Activated naive CD4-positive, alpha-beta T cell treated with anti-CD3 and anti-CD28 coated beads, Interleukin-2, amount 50 U/mL, for 16 hours (primary cell): ENCODE data around the gene EML5.

Experiments used
- DNase-seq: peaks from one replicate; pipeline ENCODE4 v3.0.0-alpha.2; 2020

Gene EML5

GRCh38 chr14:88613552-88614010 is 179.2 kb downstream of the EML5 start:
- DNase-seq: no peak

- DNase-seq: no peak
Measured at GRCh38 chr14:88612981-88613380, 179.8 kb downstream of the EML5 start.

GRCh38 chr14:88611878-88612277 is 180.9 kb downstream of the EML5 start:
- no peak for DNase-seq

GRCh38 chr14:88607829-88608228 is 184.9 kb downstream of the EML5 start:
- no peak for DNase-seq

GRCh38 chr14:88605594-88605993 is 187.2 kb downstream of the EML5 start:
- DNase-seq: no peak

- no peak for DNase-seq
Measured at GRCh38 chr14:88604212-88604611, 188.5 kb downstream of the EML5 start.

GRCh38 chr14:88599761-88600439 is 192.9 kb downstream of the EML5 start:
- no peak for DNase-seq

GRCh38 chr14:88599326-88599725 is 193.4 kb downstream of the EML5 start:
- DNase-seq: no peak

GRCh38 chr14:88598097-88598675 is 194.6 kb downstream of the EML5 start:
- no peak for DNase-seq

- DNase-seq: no peak
Measured at GRCh38 chr14:88597601-88598000, 195.2 kb downstream of the EML5 start.

GRCh38 chr14:88597038-88597437 is 195.7 kb downstream of the EML5 start:
- no peak for DNase-seq

GRCh38 chr14:88592031-88592430 is 200.7 kb downstream of the EML5 start:
- DNase-seq: no peak

- DNase-seq: no peak
Measured at GRCh38 chr14:88590173-88590572, 202.6 kb downstream of the EML5 start.

- no peak for DNase-seq
Measured at GRCh38 chr14:88588081-88588480, 204.7 kb downstream of the EML5 start.

GRCh38 chr14:88584451-88584850 is 208.3 kb downstream of the EML5 start:
- no peak for DNase-seq

GRCh38 chr14:88576222-88576621 is 216.5 kb downstream of the EML5 start:
- DNase-seq: no peak

GRCh38 chr14:88572117-88572516 is 220.6 kb downstream of the EML5 start:
- DNase-seq: no peak

- no peak for DNase-seq
Measured at GRCh38 chr14:88568196-88568595, 224.6 kb downstream of the EML5 start.

GRCh38 chr14:88565427-88565826 is 227.3 kb downstream of the EML5 start:
- no peak for DNase-seq

GRCh38 chr14:88563845-88564244 is 228.9 kb downstream of the EML5 start:
- no peak for DNase-seq

GRCh38 chr14:88562831-88563686 is 229.7 kb downstream of the EML5 start, which contains the start of gene ZC3H14:
Gene ZC3H14 (plus strand): TSS chr14:88563037. CDS start chr14:88563134, 97 bp downstream.
- peak; percentile 88 for DNase-seq

- DNase-seq: no peak
Measured at GRCh38 chr14:88562532-88562830, 230.3 kb downstream of the EML5 start.
